AG09309 (cell line): ENCODE data around the gene RNF166.

Source experiments
- DNase-seq: peaks from one replicate; pipeline ENCODE4 v3.0.0-alpha.2; 2010; ENCODE audit warnings: low read depth
- H3K4me3 ChIP-seq: 2 replicates; pipeline ENCODE4 v1.5.1; 2011; ENCODE audit warnings: mild to moderate bottlenecking, low read depth, low read length, moderate library complexity; ENCODE audit not compliant: control insufficient read depth
- CTCF ChIP-seq: IDR thresholded peaks from 2 replicates; pipeline ENCODE4 v1.5.1; 2011; ENCODE audit warnings: mild to moderate bottlenecking, low read depth, low read length, inconsistent platforms; ENCODE audit not compliant: insufficient read depth, control insufficient read depth; ENCODE audit errors: missing control alignments

Gene RNF166

GRCh38 chr16:88700636-88701482 lies 5.3 kb downstream of the RNF166 start:
- TF ChIP-seq CTCF = no peak
- H3K4me3 ChIP-seq = no peak overlapping the region
- no peak for DNase-seq

GRCh38 chr16:88700322-88700635 lies 5.9 kb downstream of the RNF166 start:
- TF ChIP-seq CTCF = no peak
- DNase-seq = no peak
- no peak overlapping the region for H3K4me3 ChIP-seq

- no peak for TF ChIP-seq CTCF
- H3K4me3 ChIP-seq = no peak overlapping the region
- no peak for DNase-seq
These were observed 7.0 kb downstream of the RNF166 start for GRCh38 chr16:88699180-88699579.

GRCh38 chr16:88698646-88699045 lies 7.6 kb downstream of the RNF166 start:
- no peak overlapping the region for H3K4me3 ChIP-seq
- DNase-seq = no peak
- TF ChIP-seq CTCF = no peak

GRCh38 chr16:88697831-88698615 lies 8.2 kb downstream of the RNF166 start:
- DNase-seq = no peak
- peak; percentile 34 for TF ChIP-seq CTCF
- no peak overlapping the region for H3K4me3 ChIP-seq

GRCh38 chr16:88697116-88697830 lies 8.9 kb downstream of the RNF166 start:
- H3K4me3 ChIP-seq = no peak overlapping the region
- DNase-seq = no peak
- TF ChIP-seq CTCF = no peak
